Spleen (tissue), 7 donors: ENCODE measurements around the gene SPATS2L.

Source experiments
- CTCF ChIP-seq, 11 experiments: fragments of 200-600 bp in 7 of 11; fragments of 450-650 bp in 4 of 11; sonication (generic) in 4 of 11; IDR thresholded peaks in 8 of 11; conservative IDR thresholded peaks in 3 of 11; 1 replicate in 7 of 11; 2 replicates in 4 of 11; pipeline versions ENCODE4 v1.4.0 to v1.8.0; 2016 to 2021; ENCODE audit warnings: antibody characterized with exemption in 11 of 11, inconsistent platforms in 4 of 11, mild to moderate bottlenecking in 1 of 11
- POLR2A ChIP-seq, 3 donors: fragments of 450-650 bp; IDR thresholded peaks; one replicate each; pipeline ENCODE4 v1.5.1; 2017; ENCODE audit warnings: antibody characterized with exemption in 3 of 3, mild to moderate bottlenecking in 1 of 3
- donor health status: DM: no; HTN: no; CAD: no; lungs with moderate emphysema.
- donor health status: DM: no; HTN: no; CAD: no.
- donor health status: DM: no; HTN: no; CAD: no.

DNA sequence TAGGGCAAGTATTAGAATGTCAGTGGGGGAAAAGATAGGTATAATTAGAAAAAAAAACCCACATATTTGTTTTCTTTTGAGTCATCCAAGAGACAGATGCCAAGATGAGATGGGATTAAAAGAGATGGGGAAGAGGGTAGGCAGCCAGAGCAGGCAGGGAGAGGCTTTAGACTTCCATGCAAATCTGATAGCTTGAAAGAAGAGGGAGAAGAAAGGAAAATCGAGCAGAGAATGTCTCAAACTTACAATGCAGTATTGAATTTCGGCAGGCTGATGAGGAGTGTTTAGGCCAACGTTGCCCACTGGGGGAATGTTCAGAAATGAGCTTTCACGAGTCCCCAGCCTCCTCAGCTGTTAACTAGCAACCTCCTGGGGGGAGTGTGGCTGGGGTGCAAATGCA, 91.3 kb downstream of the SPATS2L start:
- TF ChIP-seq POLR2A (IDR thresholded peaks at IDR 0.05) (no peak), CTCF (IDR thresholded peaks at IDR 0.05 in 8 of 11, conservative IDR thresholded peaks at IDR 0.05 in 3 of 11) (no peak)
